H9 (cell line): ENCODE data around the gene FYCO1. TPM values are rescaled to one million over a fixed set of nuclear protein-coding genes. Genes with fewer than 3 reads are reported as not detected.

Source experiments
- DNase-seq: peaks from one replicate; pipeline ENCODE4 v3.0.0-alpha.2; 2017
- H2AFZ ChIP-seq: one replicate; pipeline ENCODE4 v1.6.1; 2013; ENCODE audit warnings: mild to moderate bottlenecking, low read length, control low read depth, moderate library complexity
- H2AK5ac ChIP-seq: 2 replicates; pipeline ENCODE4 v1.6.1; 2013; ENCODE audit warnings: low read length, control low read depth, mixed read lengths; ENCODE audit not compliant: insufficient read length
- H2BK120ac ChIP-seq: one replicate; pipeline ENCODE4 v1.6.1; 2013; ENCODE audit warnings: low read depth, mild to moderate bottlenecking, low read length, control low read depth, inconsistent platforms; ENCODE audit not compliant: poor library complexity, severe bottlenecking
- H2BK12ac ChIP-seq: 2 replicates; pipeline ENCODE4 v1.6.1; 2013; ENCODE audit warnings: low read length, control low read depth, mixed read lengths, low read depth; ENCODE audit not compliant: insufficient read length
- H2BK15ac ChIP-seq: 2 replicates; pipeline ENCODE4 v1.6.1; 2013; ENCODE audit warnings: low read depth, low read length, control low read depth
- H2BK20ac ChIP-seq: one replicate; pipeline ENCODE4 v1.6.1; 2013; ENCODE audit warnings: low read depth, mild to moderate bottlenecking, low read length, control low read depth, inconsistent platforms; ENCODE audit not compliant: poor library complexity, severe bottlenecking
- H2BK5ac ChIP-seq: 2 replicates; pipeline ENCODE4 v1.6.1; 2013; ENCODE audit warnings: low read length, control low read depth, mixed read lengths; ENCODE audit not compliant: insufficient read length
- H3K14ac ChIP-seq: 2 replicates; pipeline ENCODE4 v1.6.1; 2013; ENCODE audit warnings: low read length, control low read depth; ENCODE audit not compliant: insufficient read depth
- H3K18ac ChIP-seq: 2 replicates; pipeline ENCODE4 v1.6.1; 2013; ENCODE audit warnings: low read depth, mild to moderate bottlenecking, mixed read lengths, low read length, control low read depth; ENCODE audit not compliant: insufficient read length
- H3K23ac ChIP-seq: 2 replicates; pipeline ENCODE4 v1.6.1; 2013; ENCODE audit warnings: low read length, control low read depth, mixed read lengths, low read depth; ENCODE audit not compliant: insufficient read length
- H3K23me2 ChIP-seq: 2 replicates; pipeline ENCODE4 v1.6.1; 2013; ENCODE audit warnings: low read depth, mild to moderate bottlenecking, mixed read lengths, low read length, control low read depth; ENCODE audit not compliant: insufficient read length, poor library complexity, severe bottlenecking
- H3K27ac ChIP-seq: 2 replicates; pipeline ENCODE4 v1.5.1; 2013; ENCODE audit warnings: low read length, control low read depth, mixed read lengths, low read depth; ENCODE audit not compliant: insufficient read length
- H3K27me3 ChIP-seq: 2 replicates; pipeline ENCODE4 v1.6.1; 2013; ENCODE audit warnings: low read length, control low read depth, inconsistent platforms; ENCODE audit not compliant: insufficient read depth
- H3K4ac ChIP-seq: 2 replicates; pipeline ENCODE4 v1.6.1; 2013; ENCODE audit warnings: low read depth, mild to moderate bottlenecking, control low read depth, inconsistent platforms, low read length, moderate library complexity
- H3K4me1 ChIP-seq: 2 replicates; pipeline ENCODE4 v1.6.1; 2013; ENCODE audit warnings: low read length, control low read depth, inconsistent platforms; ENCODE audit not compliant: insufficient read depth
- H3K4me2 ChIP-seq: 2 replicates; pipeline ENCODE4 v1.6.1; 2013; ENCODE audit warnings: low read length, control low read depth, mixed read lengths; ENCODE audit not compliant: insufficient read length, insufficient read depth
- H3K56ac ChIP-seq: 2 replicates; pipeline ENCODE4 v1.6.1; 2013; ENCODE audit warnings: low read depth, mild to moderate bottlenecking, mixed read lengths, low read length, control low read depth; ENCODE audit not compliant: insufficient read length
- H3K79me1 ChIP-seq: 2 replicates; pipeline ENCODE4 v1.6.1; 2013; ENCODE audit warnings: low read depth, mild to moderate bottlenecking, moderate library complexity, low read length, control low read depth, inconsistent platforms; ENCODE audit not compliant: insufficient read depth, poor library complexity, severe bottlenecking
- H3K79me2 ChIP-seq: 2 replicates; pipeline ENCODE4 v1.6.1; 2013; ENCODE audit warnings: low read length, control low read depth, inconsistent platforms; ENCODE audit not compliant: insufficient read depth
- H3K9ac ChIP-seq: 2 replicates; pipeline ENCODE4 v1.6.1; 2013; ENCODE audit warnings: low read length, control low read depth, mixed read lengths; ENCODE audit not compliant: insufficient read length; ENCODE audit errors: extremely low read depth
- H3K9me3 ChIP-seq: one replicate; pipeline ENCODE4 v1.6.1; 2013; ENCODE audit warnings: low read depth, low read length, inconsistent platforms; ENCODE audit not compliant: control insufficient read depth
- H3T11ph ChIP-seq: one replicate; pipeline ENCODE4 v1.6.1; 2013; ENCODE audit warnings: mild to moderate bottlenecking, low read length, control low read depth, inconsistent platforms
- H4K20me1 ChIP-seq: one replicate; pipeline ENCODE4 v1.6.1; 2013; ENCODE audit not compliant: control insufficient read depth, insufficient read length, insufficient read depth
- H4K5ac ChIP-seq: 2 replicates; pipeline ENCODE4 v1.6.1; 2013; ENCODE audit warnings: low read depth, mild to moderate bottlenecking, mixed read lengths, low read length, control low read depth; ENCODE audit not compliant: insufficient read length
- H4K8ac ChIP-seq: replicated peaks from 2 replicates; pipeline ENCODE4 v1.6.1; 2013; ENCODE audit warnings: low read length, control low read depth, mixed read lengths, low read depth; ENCODE audit not compliant: insufficient read length
- H4K91ac ChIP-seq: 2 replicates; pipeline ENCODE4 v1.6.1; 2013; ENCODE audit warnings: low read depth, mild to moderate bottlenecking, moderate library complexity, mixed read lengths, low read length, control low read depth; ENCODE audit not compliant: insufficient read length
- H3K27ac Mint-ChIP-seq, 3 experiments: 2 replicates in 2 of 3; 3 replicates in 1 of 3; pipeline ENCODE4 v1.8.0; 2020 to 2021; ENCODE audit warnings: mixed read lengths in 3 of 3, mild to moderate bottlenecking in 1 of 3, moderate library complexity in 1 of 3
- H3K27me3 Mint-ChIP-seq: 2 replicates; pipeline ENCODE4 v1.8.0; 2021; ENCODE audit warnings: low read depth, mild to moderate bottlenecking, moderate library complexity, mixed read lengths
- H3K36me3 Mint-ChIP-seq, 3 experiments: 2 replicates in 2 of 3; 3 replicates in 1 of 3; pipeline ENCODE4 v1.8.0; 2020 to 2021; ENCODE audit warnings: low read depth in 3 of 3, mixed read lengths in 3 of 3; ENCODE audit not compliant: insufficient read depth in 1 of 3
- H3K4me1 Mint-ChIP-seq, 2 experiments: 2 replicates each; pipeline ENCODE4 v1.8.0; 2020; ENCODE audit warnings: mixed read lengths in 2 of 2
- H3K4me3 Mint-ChIP-seq, 2 experiments: 2 replicates in 1 of 2; 3 replicates in 1 of 2; pipeline ENCODE4 v1.8.0; 2020 to 2021; ENCODE audit warnings: mild to moderate bottlenecking in 2 of 2, mixed read lengths in 2 of 2, moderate library complexity in 1 of 2
- H3K9me3 Mint-ChIP-seq, 2 experiments: 2 replicates in 1 of 2; 3 replicates in 1 of 2; pipeline ENCODE4 v1.8.0; 2020; ENCODE audit warnings: mild to moderate bottlenecking in 2 of 2, mixed read lengths in 2 of 2, moderate library complexity in 1 of 2
- CTCF ChIP-seq: fragments of 200-600 bp; sonication (generic); conservative IDR thresholded peaks from 3 replicates; pipeline ENCODE4 v1.8.0; 2021; ENCODE audit warnings: antibody characterized with exemption, mild to moderate bottlenecking
- WGBS: extraction: QIAGEN DNeasy Blood & Tissue Kit; methylation state at CpG from one replicate; pipeline ENCODE4 v1.1.7; 2013; ENCODE audit warnings: missing lambda C conversion rate, low lambda C conversion rate, mixed read lengths; ENCODE audit not compliant: insufficient read length; ENCODE audit errors: extremely low coverage; 5-methylcytosine and 5-hydroxymethylcytosine counted together
- total RNA-seq: library from RNA; stranded (reverse); gene quantifications from 2 replicates; pipeline ENCODE4 v1.2.1, GENCODE V29; 2021

The FYCO1 gene
- total RNA-seq, 1 experiment from 2014 or later = 10.4 TPM

- peaks cover 0 to 2% of the 10 kb centered on the region in 2 experiments; a peak in 2 of 5 replicates for H3K9me3 Mint-ChIP-seq
- no peak overlapping the region for H4K8ac ChIP-seq
- peaks cover 3% of the 10 kb centered on the region; the same call in 1 of the 2 replicates for H3K27me3 Mint-ChIP-seq
- no peak overlapping the region for H3K23ac ChIP-seq
- no peaks in the 10 kb centered on the region for H4K20me1 ChIP-seq
- no peak overlapping the region for H2BK20ac ChIP-seq
- no peak overlapping the region for H3K18ac ChIP-seq
- H4K5ac ChIP-seq = peak overlapping the region; percentile 59
- no peak overlapping the region for H3K4me2 ChIP-seq
- no CpG with 5 or more reads among the region's 8 CpGs for WGBS
- H3K4me3 Mint-ChIP-seq = no peak overlapping the region
- no peak overlapping the region for H2BK15ac ChIP-seq
- H2AK5ac ChIP-seq = no peak overlapping the region
- H3K27ac Mint-ChIP-seq = no peak overlapping the region
- no peak overlapping the region for H3K27ac ChIP-seq
- H3K4ac ChIP-seq = no peak overlapping the region
- no peaks in the 10 kb centered on the region for H3K27me3 ChIP-seq
- no peak overlapping the region for H2AFZ ChIP-seq
- H2BK120ac ChIP-seq = no peak overlapping the region
- DNase-seq = no peak
- H2BK5ac ChIP-seq = no peak overlapping the region
- no peak overlapping the region for H2BK12ac ChIP-seq
- no peak overlapping the region for H3T11ph ChIP-seq
- peaks cover 0 to 4% of the 10 kb centered on the region in 2 experiments; a peak in 1 of 4 replicates for H3K4me1 Mint-ChIP-seq
- H3K79me1 ChIP-seq = no peaks in the 10 kb centered on the region
- no peaks in the 10 kb centered on the region for H3K23me2 ChIP-seq
- TF ChIP-seq CTCF = no peak
- H3K9me3 ChIP-seq = no peaks in the 10 kb centered on the region
- H4K91ac ChIP-seq = no peak overlapping the region
- no peak overlapping the region for H3K56ac ChIP-seq
- no peak overlapping the region for H3K14ac ChIP-seq
- H3K4me1 ChIP-seq = no peaks in the 10 kb centered on the region
- H3K36me3 Mint-ChIP-seq = no peaks in the 10 kb centered on the region; a peak in 2 of 7 replicates
- H3K9ac ChIP-seq = no peak overlapping the region
- no peaks in the 10 kb centered on the region for H3K79me2 ChIP-seq
Observed at GRCh38 chr3:46021516-46021915, 25.9 kb upstream of the FYCO1 start.
